ENCODE results near the gene BNC2.
"Not testable (repeated sequence)": the region's sequence is repeated elsewhere in the genome, so short reads cannot be mapped to it uniquely, and the experiment has no call there.

The BNC2 gene

DNA sequence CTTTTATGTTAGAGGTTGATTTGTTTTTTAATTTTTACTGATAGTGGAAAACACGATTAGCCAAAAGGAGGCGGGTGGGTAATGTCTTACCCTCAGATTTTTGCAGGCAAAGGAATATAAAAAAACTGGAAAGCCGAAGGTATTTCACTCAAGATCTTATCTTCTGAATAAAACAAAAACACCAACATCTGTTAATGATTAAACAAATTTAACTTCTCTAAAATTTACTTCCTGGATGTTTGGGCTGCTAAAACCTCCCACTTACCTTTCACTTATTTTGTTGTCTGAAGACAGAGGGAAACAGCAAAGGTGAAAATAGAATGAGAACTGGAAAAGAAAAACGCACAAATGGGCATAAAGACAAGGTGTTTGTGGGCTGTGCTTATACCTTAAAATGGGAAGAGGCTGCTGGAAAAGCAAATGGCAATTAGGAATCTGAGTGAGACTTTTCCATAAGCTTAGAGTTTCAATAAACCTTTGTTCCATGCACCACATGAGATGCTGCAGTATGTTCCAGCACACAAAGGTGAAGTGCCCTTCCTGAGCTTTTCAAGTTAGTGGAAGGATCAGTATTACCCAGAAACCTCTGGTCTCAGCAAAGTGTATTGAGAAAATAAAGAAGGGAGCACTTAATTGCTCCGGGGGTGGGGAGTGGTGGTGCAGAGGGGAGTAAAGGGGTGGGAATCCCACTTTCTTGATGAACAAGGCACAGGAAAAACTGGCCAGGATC is 298.3 kb downstream of the BNC2 start:
- no peak for DNase-seq

DNA sequence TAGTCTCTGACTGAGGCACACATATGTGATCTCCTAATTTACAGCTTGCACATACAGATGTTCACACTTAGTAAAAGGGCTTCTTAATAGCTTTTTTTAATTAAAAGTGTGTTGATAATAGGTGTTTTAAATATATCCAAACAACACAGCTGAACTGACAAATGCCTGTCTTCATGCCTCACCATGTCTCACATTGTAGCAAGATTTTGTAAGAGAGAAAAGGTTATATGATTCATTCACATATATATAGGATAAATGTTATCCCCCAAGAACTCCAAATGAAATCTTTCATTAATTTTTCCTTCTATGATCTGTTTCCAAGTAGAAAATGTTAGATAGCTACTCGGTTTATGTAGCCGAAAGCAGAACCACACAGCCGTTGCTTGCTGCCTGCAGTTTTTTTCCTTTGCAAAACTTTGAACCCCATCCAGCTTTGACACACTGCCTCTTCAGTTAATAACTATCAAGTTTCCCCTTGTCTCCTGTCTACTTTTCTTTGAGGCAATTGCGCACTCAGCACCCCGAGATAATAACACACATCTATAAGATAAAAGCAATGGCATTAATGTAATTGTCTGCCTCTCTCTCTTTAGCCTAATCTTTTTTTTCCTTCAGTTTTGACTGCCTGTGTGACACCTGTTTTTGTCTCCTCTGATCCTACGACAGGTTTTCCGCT is 299.2 kb downstream of the BNC2 start:
- DNase-seq: no peak

- no peak for DNase-seq
Measured at GRCh38 chr9:16563446-16563845, 307.0 kb downstream of the BNC2 start.

- no peak for DNase-seq
Measured at GRCh38 chr9:16561121-16561520, 309.3 kb downstream of the BNC2 start.

DNA sequence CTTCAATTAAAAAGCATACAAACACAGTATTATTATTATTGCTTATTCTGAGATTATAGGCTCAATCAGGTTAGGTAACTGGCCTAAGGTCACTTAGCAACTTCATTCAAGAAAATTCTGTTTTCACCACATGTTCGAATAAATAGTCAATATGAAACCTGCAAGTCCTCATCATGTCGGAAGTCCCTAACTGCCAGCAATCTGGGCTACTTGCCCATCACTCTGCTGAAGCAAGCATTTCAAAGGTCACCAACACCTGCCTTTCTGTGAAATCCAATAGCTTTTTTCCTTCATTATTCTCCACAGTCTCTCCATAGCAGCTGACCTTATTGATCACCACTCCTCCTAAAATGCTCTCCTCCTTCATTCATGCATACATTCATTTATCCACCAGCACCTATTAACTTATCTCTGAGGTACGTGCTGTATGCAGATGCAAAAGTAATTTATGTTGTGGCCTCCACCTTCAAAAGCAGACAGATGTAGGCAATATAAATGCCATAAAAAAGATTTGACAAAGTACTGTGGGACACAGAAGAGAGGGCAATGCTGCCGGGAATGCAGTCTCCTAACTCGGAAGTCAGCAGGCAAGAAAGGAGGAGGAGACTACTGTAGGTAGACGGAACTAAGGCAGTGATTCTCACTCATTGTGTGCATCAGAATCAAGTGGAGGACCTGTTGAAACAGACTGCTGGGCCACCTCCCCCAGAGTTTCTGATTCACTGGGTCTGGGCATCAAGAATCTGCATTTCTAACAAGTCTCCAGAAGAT is 310.9 kb downstream of the BNC2 start:
- DNase-seq: no peak

DNA sequence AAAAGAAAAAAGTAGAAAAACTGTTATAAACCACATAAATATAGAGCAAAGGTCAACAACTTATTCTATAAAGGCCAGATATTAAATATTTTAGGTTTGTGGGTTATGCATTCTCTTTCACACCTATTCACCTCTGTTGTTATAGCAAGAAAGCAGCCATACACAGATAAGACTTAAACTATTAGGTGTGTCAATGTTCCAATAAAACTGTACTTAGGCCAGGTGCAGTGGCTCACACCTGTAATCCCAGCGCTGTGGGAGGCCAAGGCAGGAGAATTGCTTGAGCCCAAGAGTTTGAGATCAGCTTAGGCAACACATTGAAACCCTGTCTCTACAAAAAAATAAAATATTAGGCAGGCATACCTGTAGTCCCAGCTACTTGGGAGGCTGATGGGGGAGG is 314.7 kb downstream of the BNC2 start:
- no peak for DNase-seq

- no peak for DNase-seq
Measured at GRCh38 chr9:16553869-16554540, 316.5 kb downstream of the BNC2 start.

GRCh38 chr9:16552252-16552651 is 318.2 kb downstream of the BNC2 start:
- DNase-seq: no peak

GRCh38 chr9:16551692-16552091 is 318.8 kb downstream of the BNC2 start:
- no peak for DNase-seq

DNA sequence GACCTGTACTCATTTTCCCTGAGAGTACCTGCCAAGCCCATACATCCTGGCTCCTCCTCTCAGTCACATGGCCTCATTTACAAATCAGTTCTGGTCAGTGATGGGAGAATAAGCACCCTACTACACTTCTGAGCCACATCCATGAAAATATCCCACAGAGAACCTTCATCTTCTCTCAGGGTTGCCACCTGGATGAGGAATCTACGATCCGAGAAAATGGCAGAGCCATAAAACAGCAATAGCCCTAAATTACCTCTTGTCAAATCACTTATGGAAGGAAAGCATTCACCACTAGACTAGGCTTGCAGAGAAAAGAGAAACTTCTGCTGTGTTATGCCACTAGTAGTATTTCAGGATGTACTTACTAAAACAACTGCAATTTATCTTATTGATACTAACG is 324.8 kb downstream of the BNC2 start:
- no peak for DNase-seq

- DNase-seq: no peak
Measured at GRCh38 chr9:16544842-16545241, 325.6 kb downstream of the BNC2 start.

- no peak for DNase-seq
Measured at GRCh38 chr9:16543686-16544085, 326.8 kb downstream of the BNC2 start.

DNA sequence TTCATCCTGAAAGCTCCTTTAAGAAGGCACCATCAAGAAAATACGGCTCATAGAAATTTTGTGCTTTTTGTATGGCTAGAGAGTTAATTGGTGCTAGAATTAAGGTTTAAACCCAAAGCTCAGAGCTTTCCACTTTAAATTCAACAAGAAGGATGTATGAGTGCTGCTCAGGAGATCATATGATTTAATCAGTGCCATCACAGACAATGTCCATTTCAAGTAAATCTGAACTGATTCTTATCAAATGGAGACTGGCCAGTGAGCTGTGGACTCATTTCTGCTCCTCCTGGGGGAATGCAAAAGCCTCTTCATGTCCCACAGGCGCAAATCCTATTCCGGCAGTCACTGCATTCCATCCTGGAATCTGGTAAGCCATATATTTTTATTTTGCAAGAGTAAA is 327.2 kb downstream of the BNC2 start:
- DNase-seq: no peak

- no peak for DNase-seq
Measured at GRCh38 chr9:16542290-16542689, 328.2 kb downstream of the BNC2 start.

- DNase-seq: no peak
Measured at GRCh38 chr9:16540743-16541613, 329.5 kb downstream of the BNC2 start.

GRCh38 chr9:16539626-16540025 is 330.8 kb downstream of the BNC2 start:
- DNase-seq: not testable (repeated sequence)

- DNase-seq: no peak
Measured at GRCh38 chr9:16535555-16535954, 334.9 kb downstream of the BNC2 start.

GRCh38 chr9:16532681-16533450 is 337.6 kb downstream of the BNC2 start:
- no peak for DNase-seq

DNA sequence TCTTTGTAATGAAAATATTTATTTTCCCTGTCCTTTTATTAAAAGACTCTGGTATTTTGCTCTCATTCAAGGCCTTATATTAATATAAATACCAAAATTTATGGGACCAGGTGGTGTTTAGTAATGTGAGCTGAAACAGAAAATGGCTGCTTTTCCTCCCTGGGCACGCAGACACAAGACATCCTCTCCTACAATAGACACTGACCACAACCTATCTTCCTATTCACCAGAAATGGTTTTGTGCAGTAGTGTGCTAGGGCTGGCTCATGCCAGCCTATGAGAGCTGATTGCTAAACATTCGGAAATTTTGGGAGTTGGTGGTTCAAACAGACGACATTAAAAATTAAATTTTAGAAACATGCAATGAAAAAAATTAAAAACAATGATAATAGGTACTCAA is 338.2 kb downstream of the BNC2 start:
- no peak for DNase-seq

DNA sequence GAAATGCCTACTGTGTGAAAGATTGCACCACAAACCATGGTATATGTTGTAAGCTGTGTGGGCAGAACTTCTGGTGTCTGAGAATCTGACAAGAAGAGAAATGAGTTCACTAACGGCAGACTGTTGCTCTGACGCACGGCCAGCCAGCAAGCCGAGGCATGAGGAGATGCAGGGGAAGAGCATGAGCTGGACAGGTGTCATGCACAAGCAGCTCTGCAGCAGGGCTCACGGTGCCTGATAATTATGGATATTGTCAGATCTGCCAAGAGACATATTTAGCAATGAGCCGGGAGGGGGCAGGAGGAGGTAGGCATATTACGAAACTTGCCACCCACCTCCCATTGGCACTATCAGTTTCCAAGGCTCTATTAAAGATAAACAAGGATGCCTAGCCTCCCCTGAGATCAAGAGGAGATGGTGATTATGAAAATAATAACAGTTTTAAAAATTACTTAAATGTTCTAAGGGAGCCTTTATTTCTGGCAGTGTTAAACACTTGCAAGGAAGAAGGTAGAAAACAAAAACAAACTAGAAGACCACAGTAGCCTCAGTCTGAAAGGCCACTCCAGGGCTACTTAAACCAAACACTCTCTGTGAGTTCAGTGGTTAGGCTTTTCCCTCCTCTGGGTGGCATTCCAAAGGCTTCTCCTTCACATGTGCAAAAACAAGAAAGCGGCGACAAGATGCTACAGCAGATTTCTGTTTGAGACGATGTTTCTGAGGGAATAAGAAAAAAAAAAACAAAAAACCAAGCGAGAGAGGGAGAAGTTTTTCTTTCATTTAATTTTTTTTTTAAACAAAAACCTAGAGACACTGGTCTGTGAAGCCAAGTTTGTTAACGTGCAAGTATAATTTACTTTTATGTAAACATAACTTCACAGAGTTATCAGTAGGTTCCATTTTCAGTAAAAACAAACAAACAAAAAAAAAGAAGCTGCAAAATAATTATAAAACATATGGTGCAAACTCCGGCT is 339.5 kb downstream of the BNC2 start:
- DNase-seq: no peak
